Thyroid gland (tissue), 4 donors: ENCODE measurements around the gene PUSL1. TPM values are rescaled to one million over a fixed set of nuclear protein-coding genes. Genes with fewer than 3 reads are reported as not detected.

Experiments
- DNase-seq, 2 donors: peaks; one replicate each; pipeline ENCODE4 v3.0.0-alpha.2; 2019
- H3K27ac ChIP-seq, 3 donors: fragments of 200-600 bp; sonication (generic); 1 replicate in 2 of 3; 2 replicates in 1 of 3; pipeline ENCODE4 v1.5.1; 2016 to 2019; ENCODE audit warnings: mild to moderate bottlenecking in 1 of 3, moderate library complexity in 1 of 3
- H3K27me3 ChIP-seq: fragments of 200-600 bp; sonication (generic); one replicate; pipeline ENCODE4 v1.5.1; 2019
- H3K36me3 ChIP-seq, 2 donors: fragments of 200-600 bp; sonication (generic); one replicate each; pipeline ENCODE4 v1.5.1; 2016 to 2019
- H3K4me1 ChIP-seq, 2 donors: fragments of 200-600 bp; sonication (generic); one replicate each; pipeline ENCODE4 v1.5.1; 2017 to 2019
- H3K4me3 ChIP-seq, 3 donors: fragments of 200-600 bp; sonication (generic); replicated peaks in 1 of 3; 1 replicate in 2 of 3; 2 replicates in 1 of 3; pipeline ENCODE4 v1.5.1; 2016; ENCODE audit warnings: mild to moderate bottlenecking in 1 of 3
- H3K9me3 ChIP-seq: fragments of 200-600 bp; sonication (generic); one replicate; pipeline ENCODE4 v1.5.1; 2017
- POLR2A ChIP-seq, 2 donors: fragments of 450-650 bp; IDR thresholded peaks; one replicate each; pipeline ENCODE4 v1.6.1; 2017; ENCODE audit warnings: antibody characterized with exemption in 2 of 2, mild to moderate bottlenecking in 2 of 2, moderate library complexity in 1 of 2
- WGBS, 2 donors: methylation state at CpG; one replicate each; pipeline ENCODE4 v1.1.5; 2017; 5-methylcytosine and 5-hydroxymethylcytosine counted together
- intact Hi-C: fragments of 100-400 bp; cut with DNase I; formaldehyde crosslinking; loops from one replicate; pipeline ENCODE4 v1.15.1; 2023
- total RNA-seq, 4 donors: library from RNA; depleted of rRNA; stranded (reverse); fragments of >200 nt; gene quantifications; one replicate each; pipeline ENCODE4 v1.2.3, GENCODE V29; 2016
- TF ChIP-seq, protein P1 (sequence below), 6 experiments: fragments of 200-600 bp in 3 of 6; fragments of 450-650 bp in 3 of 6; sonication (generic) in 3 of 6; IDR thresholded peaks; one replicate each; pipeline ENCODE4 v1.5.1; 2016 to 2019; ENCODE audit warnings: antibody characterized with exemption in 6 of 6, mild to moderate bottlenecking in 2 of 6, inconsistent platforms in 1 of 6, moderate library complexity in 1 of 6

PUSL1 gene
- total RNA-seq, 4 donors from 2014 or later = 24.0 to 41.4 (median 28.0) TPM

DNA sequence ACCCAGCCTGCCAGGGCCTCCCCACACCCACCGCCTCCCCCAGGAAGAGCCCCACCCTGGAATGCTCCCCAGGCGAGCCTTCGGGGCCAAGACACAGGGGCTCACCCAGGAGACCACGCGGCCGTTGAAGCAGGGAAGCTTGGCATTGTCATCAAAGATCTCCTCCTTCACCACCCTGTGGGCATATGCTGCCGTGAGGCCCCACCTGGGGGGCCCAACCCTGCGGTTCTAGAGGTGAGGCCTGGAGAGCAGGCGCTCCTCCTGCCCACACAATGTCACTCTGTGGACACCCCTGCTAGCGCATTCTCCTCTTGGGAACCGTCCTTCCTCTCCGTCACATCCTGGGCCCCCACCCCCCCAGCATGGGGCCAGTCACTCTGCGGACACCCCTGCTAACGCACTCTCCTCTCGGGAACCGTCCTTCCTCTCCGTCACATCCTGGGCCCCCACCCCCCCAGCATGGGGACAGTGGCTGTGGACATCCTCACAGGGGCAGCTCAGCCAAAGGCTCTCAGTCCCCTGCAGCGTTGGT lies 34.3 kb downstream of the PUSL1 start:
- H3K9me3 ChIP-seq = no peaks in the 10 kb centered on the region
- no peaks in the 10 kb centered on the region for H3K27me3 ChIP-seq
- no peak overlapping the region for H3K27ac ChIP-seq
- intact Hi-C loops = no loop called here
- DNase-seq = no peak
- peaks cover 20 to 33% of the 10 kb centered on the region in 2 donors for H3K4me1 ChIP-seq
- H3K36me3 ChIP-seq = peaks cover 8 to 34% of the 10 kb centered on the region in 2 donors
- TF ChIP-seq, protein P1, sequence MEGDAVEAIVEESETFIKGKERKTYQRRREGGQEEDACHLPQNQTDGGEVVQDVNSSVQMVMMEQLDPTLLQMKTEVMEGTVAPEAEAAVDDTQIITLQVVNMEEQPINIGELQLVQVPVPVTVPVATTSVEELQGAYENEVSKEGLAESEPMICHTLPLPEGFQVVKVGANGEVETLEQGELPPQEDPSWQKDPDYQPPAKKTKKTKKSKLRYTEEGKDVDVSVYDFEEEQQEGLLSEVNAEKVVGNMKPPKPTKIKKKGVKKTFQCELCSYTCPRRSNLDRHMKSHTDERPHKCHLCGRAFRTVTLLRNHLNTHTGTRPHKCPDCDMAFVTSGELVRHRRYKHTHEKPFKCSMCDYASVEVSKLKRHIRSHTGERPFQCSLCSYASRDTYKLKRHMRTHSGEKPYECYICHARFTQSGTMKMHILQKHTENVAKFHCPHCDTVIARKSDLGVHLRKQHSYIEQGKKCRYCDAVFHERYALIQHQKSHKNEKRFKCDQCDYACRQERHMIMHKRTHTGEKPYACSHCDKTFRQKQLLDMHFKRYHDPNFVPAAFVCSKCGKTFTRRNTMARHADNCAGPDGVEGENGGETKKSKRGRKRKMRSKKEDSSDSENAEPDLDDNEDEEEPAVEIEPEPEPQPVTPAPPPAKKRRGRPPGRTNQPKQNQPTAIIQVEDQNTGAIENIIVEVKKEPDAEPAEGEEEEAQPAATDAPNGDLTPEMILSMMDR (IDR thresholded peaks at IDR 0.05) = no peak
- no peak for TF ChIP-seq POLR2A (IDR thresholded peaks at IDR 0.05)
- 86 to 88% methylated on average over 16 to 17 of the region's 18 CpGs for WGBS, 2 donors
- no peak overlapping the region for H3K4me3 ChIP-seq

- TF ChIP-seq POLR2A (IDR thresholded peaks at IDR 0.05) = no peak
- TF ChIP-seq, protein P1 (IDR thresholded peaks at IDR 0.05) = no peak
- Histone ChIP-seq H3K4me3 (no peak overlapping the region), H3K9me3 (no peaks in the 10 kb centered on the region), H3K4me1 (peaks cover 27 to 41% of the 10 kb centered on the region in 2 donors), H3K27ac (no peak overlapping the region), H3K27me3 (no peaks in the 10 kb centered on the region), H3K36me3 (peaks cover 0 to 22% of the 10 kb centered on the region in 2 donors)
- intact Hi-C loops = no loop called here
- no peak for DNase-seq
- WGBS, 2 donors = 88 to 91% methylated on average over 13 to 20 of the region's 24 CpGs
These were observed 35.5 kb downstream of the PUSL1 start for GRCh38 chr1:1343811-1344421.

DNA sequence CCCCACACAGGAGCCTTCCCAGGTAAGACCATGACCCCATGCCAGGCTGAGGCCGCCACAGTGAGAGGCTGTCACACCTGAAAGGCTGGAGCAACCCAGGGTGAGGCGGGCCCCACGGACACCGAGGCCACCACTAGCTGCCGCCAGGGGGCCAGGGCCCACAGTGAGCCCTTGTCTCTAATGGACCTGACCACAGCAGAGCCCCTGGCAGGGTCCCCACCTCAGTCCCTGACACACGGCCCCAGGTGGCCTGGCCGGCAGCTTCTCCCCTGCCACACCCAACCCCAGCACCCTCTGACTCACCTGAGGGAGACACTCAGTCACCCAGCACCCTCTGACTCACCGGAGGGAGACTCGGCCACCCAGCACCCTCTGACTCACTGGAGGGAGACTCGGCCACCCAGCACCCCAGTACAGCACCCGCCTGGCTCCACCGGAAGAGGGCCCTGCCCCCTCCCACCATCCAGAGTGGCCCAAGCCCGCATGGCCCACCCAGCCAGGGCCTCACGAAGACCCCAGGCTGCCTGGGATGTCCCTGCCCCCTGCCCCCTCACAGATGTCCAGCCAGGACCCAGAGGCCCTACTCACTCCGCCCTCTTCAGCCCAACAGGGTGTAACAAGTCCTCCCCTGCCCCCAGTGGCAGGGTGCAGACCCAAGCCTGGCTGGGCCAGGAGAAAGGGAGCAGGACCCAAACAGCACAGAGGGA lies 36.4 kb downstream of the PUSL1 start:
- DNase-seq = peak; percentile 41 to 47
- H3K4me1 ChIP-seq = peaks cover 27 to 41% of the 10 kb centered on the region in 2 donors
- no peaks in the 10 kb centered on the region for H3K27me3 ChIP-seq
- intact Hi-C loops = no loop called here
- no peak overlapping the region for H3K27ac ChIP-seq
- TF ChIP-seq, protein P1 (IDR thresholded peaks at IDR 0.05) = peak in 2 of 6 experiments; percentile 21 to 46
- no peak for TF ChIP-seq POLR2A (IDR thresholded peaks at IDR 0.05)
- H3K4me3 ChIP-seq = no peak overlapping the region
- peaks cover 0 to 13% of the 10 kb centered on the region in 2 donors for H3K36me3 ChIP-seq
- no peaks in the 10 kb centered on the region for H3K9me3 ChIP-seq
- 64 to 74% methylated on average over 7 to 8 of the region's 15 CpGs for WGBS, 2 donors

GRCh38 chr1:1345384-1345783 lies 37.0 kb downstream of the PUSL1 start:
- TF ChIP-seq, protein P1 (IDR thresholded peaks at IDR 0.05) = no peak
- no peak for TF ChIP-seq POLR2A (IDR thresholded peaks at IDR 0.05)
- 67 to 86% methylated on average over 3 to 7 of the region's 16 CpGs for WGBS, 2 donors
- H3K4me3 ChIP-seq = no peak overlapping the region
- H3K27ac ChIP-seq = no peak overlapping the region
- no peak for DNase-seq
- H3K4me1 ChIP-seq = peaks cover 27 to 41% of the 10 kb centered on the region in 2 donors
- H3K36me3 ChIP-seq = peaks cover 0 to 8% of the 10 kb centered on the region in 2 donors
- no peaks in the 10 kb centered on the region for H3K27me3 ChIP-seq
- intact Hi-C loops = no loop called here
- no peaks in the 10 kb centered on the region for H3K9me3 ChIP-seq
